Activated CD4-positive, alpha-beta T cell treated with anti-CD3 and anti-CD28 coated beads, Interleukin-2, Interleukin-4, amounts not matched to agents 100 ng/mL and 50 ng/mL, durations not matched to agents 16 hours and 8 hours (primary cell): Measurements from ENCODE around the gene ZNF281.
"Not testable (repeated sequence)": the region's sequence is repeated elsewhere in the genome, so short reads cannot be mapped to it uniquely, and the experiment has no call there.

Source experiments
- DNase-seq: peaks from one replicate; pipeline ENCODE4 v3.0.0-alpha.2; 2020; ENCODE audit warnings: low spot score

The ZNF281 gene

DNA sequence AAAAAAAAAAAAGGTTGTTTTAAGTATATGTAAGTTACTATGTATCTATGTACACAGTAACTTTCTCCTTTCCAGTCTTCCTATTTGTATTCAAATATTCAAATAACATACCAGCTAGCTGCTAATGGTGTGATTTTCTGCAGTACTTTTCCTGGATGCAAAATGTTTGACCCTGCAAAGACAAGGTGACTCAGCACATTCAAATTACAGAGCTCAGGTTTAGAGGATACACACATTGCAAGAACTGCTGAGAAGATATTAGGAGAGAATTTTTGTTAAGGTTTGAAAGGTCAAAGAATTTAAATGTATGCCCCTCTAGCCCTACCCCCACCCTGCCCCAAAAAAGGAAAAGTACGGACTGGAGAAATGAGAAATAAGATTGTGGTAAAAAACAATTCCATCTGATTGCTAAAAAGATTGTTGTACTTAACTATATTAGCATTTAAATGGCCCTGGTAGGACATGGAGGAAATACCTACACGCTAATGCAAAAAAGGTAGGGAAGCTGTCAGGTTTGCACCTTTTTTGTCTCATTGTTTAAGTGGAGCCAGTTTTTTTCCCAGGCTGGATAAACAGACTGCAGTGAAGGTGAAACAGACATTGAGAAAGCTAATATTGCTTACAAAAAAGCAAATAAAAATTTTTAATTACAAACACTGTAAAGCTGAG, 45.6 kb downstream of the ZNF281 start:
- no peak for DNase-seq

- DNase-seq, result no peak
Measured at GRCh38 chr1:200363264-200363933, 46.4 kb downstream of the ZNF281 start.

DNA sequence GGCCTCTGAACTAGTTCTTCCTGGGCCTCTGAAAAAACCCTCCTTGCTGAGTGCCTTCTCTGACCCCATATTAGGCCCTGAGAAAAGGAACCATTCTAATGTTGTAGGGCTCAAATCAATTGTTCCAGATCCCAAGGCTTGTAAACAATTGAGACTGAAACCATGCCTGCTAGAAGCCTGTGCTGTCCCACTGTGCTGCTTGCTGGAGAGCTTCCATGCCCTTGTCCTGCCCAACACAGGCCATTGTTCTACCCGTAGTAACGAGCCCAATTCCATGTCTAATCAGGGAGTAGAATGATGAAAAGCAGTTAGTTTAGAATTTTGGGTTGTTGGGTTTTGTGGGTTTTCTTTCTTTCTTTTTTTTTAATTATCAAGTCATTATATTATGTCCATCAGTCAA, 47.4 kb downstream of the ZNF281 start:
- DNase-seq, result no peak

GRCh38 chr1:200359610-200360163, 50.1 kb downstream of the ZNF281 start:
- no peak for DNase-seq

- not testable (repeated sequence) for DNase-seq
Measured at GRCh38 chr1:200357925-200358324, 51.9 kb downstream of the ZNF281 start.

DNA sequence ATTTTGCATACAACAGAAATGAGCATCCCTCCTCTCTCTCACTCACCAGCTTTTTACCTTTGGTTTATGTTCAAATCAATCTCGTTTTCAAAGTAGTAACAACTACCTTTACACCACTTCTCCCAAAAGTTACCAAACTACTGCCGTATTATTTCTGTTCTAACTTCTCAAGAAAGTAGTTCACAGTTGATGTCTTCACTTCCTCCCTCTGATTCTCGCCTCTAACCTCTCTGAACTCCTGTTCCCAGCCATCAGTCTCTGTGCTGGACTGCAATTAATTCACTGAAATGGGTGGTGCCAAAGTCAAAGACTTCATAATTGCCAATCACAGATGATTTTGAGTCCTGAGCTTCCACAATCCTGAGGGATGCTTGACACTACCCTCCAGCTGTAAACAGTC, 54.0 kb downstream of the ZNF281 start:
- no peak for DNase-seq
